ENCODE data around the gene P2RY12. TPM values are rescaled to one million over a fixed set of nuclear protein-coding genes. Genes with fewer than 3 reads are reported as not detected.

Gene P2RY12
- total and polyA plus RNA-seq, 10 of the 15 experiments (the other 5 are each of a cell fraction or from before 2014, with no cell fraction given), result 0.27 to 1.0 (median 0.66) TPM; not detected in 2

DNA sequence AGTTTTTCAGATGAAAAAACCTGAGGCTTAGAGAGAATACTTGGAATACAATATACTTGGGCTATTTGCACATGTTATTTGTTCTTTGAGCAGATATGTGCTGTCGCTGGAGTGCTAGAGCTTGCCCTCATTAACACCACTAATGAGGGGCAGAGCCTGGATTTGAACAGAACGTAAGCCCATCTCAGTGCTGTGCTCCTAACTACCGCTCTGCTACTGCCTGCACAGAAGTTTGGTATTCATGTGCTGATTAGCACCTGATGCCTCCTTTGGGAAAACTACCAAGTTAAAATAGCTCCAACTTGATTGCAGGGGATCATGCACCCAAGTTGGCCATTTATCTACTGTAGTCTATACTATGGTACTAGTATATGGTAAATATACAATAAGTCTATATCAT lies 71.6 kb downstream of the P2RY12 start:
- CTCF ChIA-PET, result interaction anchor here (2.7 kb wide), 1 partner anchor 15 kb away, joined by 9 read pairs; no protein-coding TSS in a partner anchor
- SMC1A ChIA-PET (ENCODE audit: uncharacterized antibody, unreplicated experiment), result no interaction called here

DNA sequence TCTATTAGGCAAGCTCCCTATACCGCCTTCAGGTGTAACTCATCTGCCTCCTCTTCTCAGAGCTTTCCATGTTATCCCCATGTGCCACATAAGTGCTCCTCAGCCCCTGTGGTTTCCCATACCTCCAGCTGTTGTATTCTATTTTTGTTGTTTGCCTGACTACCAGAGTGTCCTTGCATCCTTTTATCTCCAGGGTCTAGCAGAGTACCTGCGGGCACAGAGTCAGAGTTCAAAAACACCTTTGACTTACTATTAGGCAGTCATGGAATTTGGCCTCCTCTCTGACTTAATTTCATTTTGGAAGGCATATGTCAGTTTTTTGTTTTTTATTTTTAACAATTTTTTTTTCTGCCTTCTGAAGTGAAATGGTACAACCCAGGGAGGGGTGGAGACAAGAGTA lies 75.0 kb downstream of the P2RY12 start:
- RAD21 ChIA-PET (ENCODE audit: unreplicated experiment), result no interaction called here
- CTCF ChIA-PET, result no interaction called here
- Histone ChIP-seq H3K79me2 (ENCODE audit: control insufficient read depth, insufficient read depth, low read length) (no peaks in the 10 kb centered on the region), H3K36me3 (ENCODE audit: control insufficient read depth in 2 of 2, insufficient read depth in 2 of 2, low read length in 1 of 2) (no peaks in the 10 kb centered on the region), H3K4me1 (ENCODE audit: control insufficient read depth, insufficient read depth, low read length) (no peaks in the 10 kb centered on the region), H3K27me3 (replicated peaks in 1 of 2; ENCODE audit: control insufficient read depth in 2 of 2, insufficient read depth in 2 of 2, low read length in 1 of 2) (no peaks in the 10 kb centered on the region; a peak in 1 of 4 replicates), H3K4me2 (ENCODE audit: control insufficient read depth, insufficient read depth) (no peak overlapping the region), H3K9me3 (replicated peaks; ENCODE audit: control insufficient read depth, insufficient read depth, low read length) (no peaks in the 10 kb centered on the region), H4K20me1 (ENCODE audit: control insufficient read depth, insufficient read depth) (no peaks in the 10 kb centered on the region), H3K4me3 (no peak overlapping the region), H2AFZ (ENCODE audit: control insufficient read depth, low read depth, low read length) (no peak overlapping the region), H3K9ac (ENCODE audit: control insufficient read depth, insufficient read depth, low read length) (no peak overlapping the region), H3K27ac (ENCODE audit: control insufficient read depth, insufficient read depth) (no peak overlapping the region)
- in situ Hi-C loops (cut with MboI) (no loop called here), intact Hi-C loops (cut with micrococcal nuclease; ENCODE audit: unreplicated experiment) (no loop called here)
- SMC1A ChIA-PET (ENCODE audit: uncharacterized antibody, unreplicated experiment), result interaction anchor here (1.6 kb wide), 1 partner anchor 142 kb away, joined by 3 read pairs; no protein-coding TSS in a partner anchor
- no peak for FAIRE-seq
- no peak for ATAC-seq
- DNase-seq (ENCODE audit: low read depth, low spot score), result no peak
- BruUV-seq (replicated peaks), result no TSS peak
- WGBS (ENCODE audit: insufficient coverage, insufficient replicate concordance, low lambda C conversion rate, missing lambda C conversion rate), result 54% methylated on average over 2 of the region's 2 CpGs
- POLR2A ChIA-PET, result no interaction called here
- TF ChIP-seq NFYA (IDR thresholded peaks at IDR 0.05; ENCODE audit: borderline replicate concordance, low read depth, low read length), result no peak
- TF ChIP-seq, protein P1, sequence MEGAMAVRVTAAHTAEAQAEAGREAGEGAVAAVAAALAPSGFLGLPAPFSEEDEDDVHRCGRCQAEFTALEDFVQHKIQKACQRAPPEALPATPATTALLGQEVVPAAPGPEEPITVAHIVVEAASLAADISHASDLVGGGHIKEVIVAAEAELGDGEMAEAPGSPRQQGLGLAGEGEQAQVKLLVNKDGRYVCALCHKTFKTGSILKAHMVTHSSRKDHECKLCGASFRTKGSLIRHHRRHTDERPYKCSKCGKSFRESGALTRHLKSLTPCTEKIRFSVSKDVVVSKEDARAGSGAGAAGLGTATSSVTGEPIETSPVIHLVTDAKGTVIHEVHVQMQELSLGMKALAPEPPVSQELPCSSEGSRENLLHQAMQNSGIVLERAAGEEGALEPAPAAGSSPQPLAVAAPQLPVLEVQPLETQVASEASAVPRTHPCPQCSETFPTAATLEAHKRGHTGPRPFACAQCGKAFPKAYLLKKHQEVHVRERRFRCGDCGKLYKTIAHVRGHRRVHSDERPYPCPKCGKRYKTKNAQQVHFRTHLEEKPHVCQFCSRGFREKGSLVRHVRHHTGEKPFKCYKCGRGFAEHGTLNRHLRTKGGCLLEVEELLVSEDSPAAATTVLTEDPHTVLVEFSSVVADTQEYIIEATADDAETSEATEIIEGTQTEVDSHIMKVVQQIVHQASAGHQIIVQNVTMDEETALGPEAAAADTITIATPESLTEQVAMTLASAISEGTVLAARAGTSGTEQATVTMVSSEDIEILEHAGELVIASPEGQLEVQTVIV (IDR thresholded peaks at IDR 0.05; ENCODE audit: borderline replicate concordance, partially characterized antibody), result no peak
- TF ChIP-seq HDAC2 (IDR thresholded peaks at IDR 0.05), result no peak
- TF ChIP-seq CHD4 (IDR thresholded peaks at IDR 0.05), result no peak
- no peak for TF ChIP-seq IKZF2 (IDR thresholded peaks at IDR 0.05)
- no peak for TF ChIP-seq ZNF274 (IDR thresholded peaks at IDR 0.05; ENCODE audit: insufficient read depth, insufficient read length)
- no peak for TF ChIP-seq SP1 (IDR thresholded peaks at IDR 0.05; ENCODE audit: low read depth, low read length)
- no peak for TF ChIP-seq ZSCAN29 (IDR thresholded peaks at IDR 0.05)
- TF ChIP-seq, protein P2, sequence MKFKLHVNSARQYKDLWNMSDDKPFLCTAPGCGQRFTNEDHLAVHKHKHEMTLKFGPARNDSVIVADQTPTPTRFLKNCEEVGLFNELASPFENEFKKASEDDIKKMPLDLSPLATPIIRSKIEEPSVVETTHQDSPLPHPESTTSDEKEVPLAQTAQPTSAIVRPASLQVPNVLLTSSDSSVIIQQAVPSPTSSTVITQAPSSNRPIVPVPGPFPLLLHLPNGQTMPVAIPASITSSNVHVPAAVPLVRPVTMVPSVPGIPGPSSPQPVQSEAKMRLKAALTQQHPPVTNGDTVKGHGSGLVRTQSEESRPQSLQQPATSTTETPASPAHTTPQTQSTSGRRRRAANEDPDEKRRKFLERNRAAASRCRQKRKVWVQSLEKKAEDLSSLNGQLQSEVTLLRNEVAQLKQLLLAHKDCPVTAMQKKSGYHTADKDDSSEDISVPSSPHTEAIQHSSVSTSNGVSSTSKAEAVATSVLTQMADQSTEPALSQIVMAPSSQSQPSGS (IDR thresholded peaks at IDR 0.05; ENCODE audit: low read length), result no peak
- TF ChIP-seq, protein P3, sequence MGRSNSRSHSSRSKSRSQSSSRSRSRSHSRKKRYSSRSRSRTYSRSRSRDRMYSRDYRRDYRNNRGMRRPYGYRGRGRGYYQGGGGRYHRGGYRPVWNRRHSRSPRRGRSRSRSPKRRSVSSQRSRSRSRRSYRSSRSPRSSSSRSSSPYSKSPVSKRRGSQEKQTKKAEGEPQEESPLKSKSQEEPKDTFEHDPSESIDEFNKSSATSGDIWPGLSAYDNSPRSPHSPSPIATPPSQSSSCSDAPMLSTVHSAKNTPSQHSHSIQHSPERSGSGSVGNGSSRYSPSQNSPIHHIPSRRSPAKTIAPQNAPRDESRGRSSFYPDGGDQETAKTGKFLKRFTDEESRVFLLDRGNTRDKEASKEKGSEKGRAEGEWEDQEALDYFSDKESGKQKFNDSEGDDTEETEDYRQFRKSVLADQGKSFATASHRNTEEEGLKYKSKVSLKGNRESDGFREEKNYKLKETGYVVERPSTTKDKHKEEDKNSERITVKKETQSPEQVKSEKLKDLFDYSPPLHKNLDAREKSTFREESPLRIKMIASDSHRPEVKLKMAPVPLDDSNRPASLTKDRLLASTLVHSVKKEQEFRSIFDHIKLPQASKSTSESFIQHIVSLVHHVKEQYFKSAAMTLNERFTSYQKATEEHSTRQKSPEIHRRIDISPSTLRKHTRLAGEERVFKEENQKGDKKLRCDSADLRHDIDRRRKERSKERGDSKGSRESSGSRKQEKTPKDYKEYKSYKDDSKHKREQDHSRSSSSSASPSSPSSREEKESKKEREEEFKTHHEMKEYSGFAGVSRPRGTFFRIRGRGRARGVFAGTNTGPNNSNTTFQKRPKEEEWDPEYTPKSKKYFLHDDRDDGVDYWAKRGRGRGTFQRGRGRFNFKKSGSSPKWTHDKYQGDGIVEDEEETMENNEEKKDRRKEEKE (IDR thresholded peaks at IDR 0.05), result no peak
- TF ChIP-seq WRNIP1 (IDR thresholded peaks at IDR 0.05; ENCODE audit: borderline replicate concordance, low read depth, low read length), result no peak

More for the DNA sequence above, 71.6 kb downstream of the P2RY12 start:
- ChIA-PET RAD21 (ENCODE audit: unreplicated experiment) (no interaction called here), POLR2A (no interaction called here)
- H3K27me3 ChIP-seq (replicated peaks in 1 of 2; ENCODE audit: control insufficient read depth in 2 of 2, insufficient read depth in 2 of 2, low read length in 1 of 2), result no peaks in the 10 kb centered on the region; a peak in 1 of 4 replicates
- WGBS (ENCODE audit: insufficient coverage, insufficient replicate concordance, low lambda C conversion rate, missing lambda C conversion rate), result 42% methylated on average over 3 of the region's 3 CpGs
- no peaks in the 10 kb centered on the region for H3K36me3 ChIP-seq (ENCODE audit: control insufficient read depth in 2 of 2, insufficient read depth in 2 of 2, low read length in 1 of 2)
- H4K20me1 ChIP-seq (ENCODE audit: control insufficient read depth, insufficient read depth), result no peaks in the 10 kb centered on the region
- DNase-seq (ENCODE audit: low read depth, low spot score) (no peak), FAIRE-seq (no peak), ATAC-seq (no peak)
- H3K79me2 ChIP-seq (ENCODE audit: control insufficient read depth, insufficient read depth, low read length), result no peaks in the 10 kb centered on the region
- TF ChIP-seq BACH1 (IDR thresholded peaks at IDR 0.05; ENCODE audit: borderline replicate concordance) (no peak), FOXK2 (IDR thresholded peaks at IDR 0.05) (no peak)
- no peak overlapping the region for H3K4me3 ChIP-seq
- no peaks in the 10 kb centered on the region for H3K4me1 ChIP-seq (ENCODE audit: control insufficient read depth, insufficient read depth, low read length)
- H3K4me2 ChIP-seq (ENCODE audit: control insufficient read depth, insufficient read depth), result no peak overlapping the region
- no peaks in the 10 kb centered on the region for H3K9me3 ChIP-seq (replicated peaks; ENCODE audit: control insufficient read depth, insufficient read depth, low read length)
- intact Hi-C loops (cut with micrococcal nuclease; ENCODE audit: unreplicated experiment) (no loop called here), in situ Hi-C loops (cut with MboI) (no loop called here)
- H2AFZ ChIP-seq (ENCODE audit: control insufficient read depth, low read depth, low read length), result no peak overlapping the region
- no TSS peak for BruUV-seq (replicated peaks)
- H3K9ac ChIP-seq (ENCODE audit: control insufficient read depth, insufficient read depth, low read length), result no peak overlapping the region
- no peak overlapping the region for H3K27ac ChIP-seq (ENCODE audit: control insufficient read depth, insufficient read depth)
